Liver (tissue), 9 donors: ENCODE results near the gene LENG1. TPM values are rescaled to one million over a fixed set of nuclear protein-coding genes. Genes with fewer than 3 reads are reported as not detected.

ENCODE experiments used
- DNase-seq: peaks from one replicate; pipeline ENCODE4 v3.0.0-alpha.2; 2017; ENCODE audit warnings: low spot score
- H3K27ac ChIP-seq, 2 donors: one replicate each; pipeline ENCODE4 v1.7.0; 2013; ENCODE audit warnings: inconsistent platforms in 2 of 2, low read length in 2 of 2, control low read depth in 1 of 2, low read depth in 1 of 2, mild to moderate bottlenecking in 1 of 2
- H3K27me3 ChIP-seq, 4 donors: one replicate each; pipeline versions ENCODE4 v1.6.1 to v1.7.0; 2013; ENCODE audit warnings: low read length in 3 of 4, inconsistent platforms in 1 of 4, mild to moderate bottlenecking in 1 of 4, moderate library complexity in 1 of 4; ENCODE audit not compliant: control insufficient read depth in 4 of 4, insufficient read depth in 4 of 4
- H3K36me3 ChIP-seq, 4 donors: one replicate each; pipeline versions ENCODE4 v1.6.1 to v1.7.0; 2013; ENCODE audit warnings: low read length in 3 of 4, mild to moderate bottlenecking in 3 of 4, low read depth in 1 of 4, moderate library complexity in 1 of 4; ENCODE audit not compliant: control insufficient read depth in 4 of 4, insufficient read depth in 3 of 4
- H3K4me1 ChIP-seq, 4 donors: one replicate each; pipeline versions ENCODE4 v1.6.1 to v1.7.0; 2013; ENCODE audit warnings: low read length in 3 of 4, mild to moderate bottlenecking in 3 of 4, moderate library complexity in 1 of 4; ENCODE audit not compliant: control insufficient read depth in 4 of 4, insufficient read depth in 4 of 4
- H3K4me3 ChIP-seq, 3 donors: one replicate each; pipeline versions ENCODE4 v1.6.1 to v1.7.0; 2013; ENCODE audit warnings: low read length in 3 of 3, control low read depth in 1 of 3, low read depth in 1 of 3, mild to moderate bottlenecking in 1 of 3
- H3K9ac ChIP-seq, 2 donors: one replicate each; pipeline ENCODE4 v1.7.0; 2013; ENCODE audit warnings: low read length in 2 of 2, mild to moderate bottlenecking in 2 of 2, moderate library complexity in 2 of 2, control low read depth in 1 of 2, low read depth in 1 of 2
- H3K9me3 ChIP-seq, 4 donors: one replicate each; pipeline versions ENCODE4 v1.6.1 to v1.7.0; 2013; ENCODE audit warnings: low read length in 3 of 4; ENCODE audit not compliant: control insufficient read depth in 4 of 4
- FOXA2 ChIP-seq: IDR thresholded peaks from 2 replicates; pipeline ENCODE4 v1.6.1; 2016; ENCODE audit warnings: antibody characterized with exemption
- GABPA ChIP-seq, 2 donors: IDR thresholded peaks in 1 of 2; conservative IDR thresholded peaks in 1 of 2; 2 replicates each; pipeline ENCODE4 v1.6.1; 2016; ENCODE audit warnings: antibody characterized with exemption in 2 of 2, mild to moderate bottlenecking in 1 of 2, moderate library complexity in 1 of 2
- HNF4A ChIP-seq, 2 donors: conservative IDR thresholded peaks; 2 replicates each; pipeline ENCODE4 v1.6.1; 2016; ENCODE audit warnings: antibody characterized with exemption in 2 of 2, mild to moderate bottlenecking in 2 of 2
- JUND ChIP-seq, 2 donors: IDR thresholded peaks; 2 replicates each; pipeline ENCODE4 v1.6.1; 2016; ENCODE audit warnings: antibody characterized with exemption in 2 of 2
- MAX ChIP-seq: IDR thresholded peaks from 2 replicates; pipeline ENCODE4 v1.6.1; 2016; ENCODE audit warnings: antibody characterized with exemption
- NR2F2 ChIP-seq: IDR thresholded peaks from 2 replicates; pipeline ENCODE4 v1.6.1; 2016; ENCODE audit warnings: antibody characterized with exemption
- RAD21 ChIP-seq, 2 donors: IDR thresholded peaks; 2 replicates each; pipeline ENCODE4 v1.6.1; 2016; ENCODE audit warnings: antibody characterized with exemption in 2 of 2, mild to moderate bottlenecking in 2 of 2
- RXRA ChIP-seq, 2 donors: IDR thresholded peaks; 2 replicates each; pipeline ENCODE4 v1.6.1; 2017 to 2018; ENCODE audit warnings: antibody characterized with exemption in 2 of 2, mild to moderate bottlenecking in 1 of 2
- YY1 ChIP-seq: IDR thresholded peaks from 2 replicates; pipeline ENCODE4 v1.6.1; 2016; ENCODE audit warnings: antibody characterized with exemption, mild to moderate bottlenecking
- WGBS: extraction: QIAGEN DNeasy Blood & Tissue Kit; methylation state at CpG from one replicate; pipeline ENCODE4 v1.1.7; 2013; 5-methylcytosine and 5-hydroxymethylcytosine counted together
- polyA plus RNA-seq, 2 donors: library from polyadenylated mRNA; stranded (reverse) in 1 of 2; unstranded in 1 of 2; fragments of 200-250 nt in 1 of 2; fragments of >200 nt in 1 of 2; fragmentation: Nextera tagmentation in 1 of 2; extraction: Ambion mirVana in 1 of 2; gene quantifications; one replicate each; pipeline versions ENCODE4 v1.2.1 to v1.2.3, GENCODE V29; 2013 to 2015
- total RNA-seq, 2 donors: library from RNA; depleted of rRNA; stranded (reverse); fragments of >200 nt; gene quantifications; one replicate each; pipeline ENCODE4 v1.2.3, GENCODE V29; 2014
- TF ChIP-seq, protein P1 (sequence below): fragments of 150-350 bp; IDR thresholded peaks from 2 replicates; pipeline ENCODE4 v1.5.1; 2017; ENCODE audit warnings: improper control_type of control experiment, low read depth, low read length; ENCODE audit not compliant: missing input control
- TF ChIP-seq, protein P2 (sequence below): IDR thresholded peaks from 2 replicates; pipeline ENCODE4 v1.6.1; 2016; ENCODE audit warnings: antibody characterized with exemption
- TF ChIP-seq, protein P3 (sequence below): IDR thresholded peaks from 2 replicates; pipeline ENCODE4 v1.6.1; 2016; ENCODE audit warnings: antibody characterized with exemption
- donor health status: healthy.
- donor health status: healthy.
- donor health status: healthy.
- donor health status: healthy.
- donor health status: healthy.

The LENG1 gene
- total and polyA plus RNA-seq, 4 donors, result 2.6 to 4.4 (median 2.9) TPM

GRCh38 chr19:54201172-54201701 is 41.7 kb upstream of the LENG1 start:
- H3K4me1 ChIP-seq, result peaks cover 10 to 63% (median 51%) of the 10 kb centered on the region in 4 donors
- TF ChIP-seq, protein P1, sequence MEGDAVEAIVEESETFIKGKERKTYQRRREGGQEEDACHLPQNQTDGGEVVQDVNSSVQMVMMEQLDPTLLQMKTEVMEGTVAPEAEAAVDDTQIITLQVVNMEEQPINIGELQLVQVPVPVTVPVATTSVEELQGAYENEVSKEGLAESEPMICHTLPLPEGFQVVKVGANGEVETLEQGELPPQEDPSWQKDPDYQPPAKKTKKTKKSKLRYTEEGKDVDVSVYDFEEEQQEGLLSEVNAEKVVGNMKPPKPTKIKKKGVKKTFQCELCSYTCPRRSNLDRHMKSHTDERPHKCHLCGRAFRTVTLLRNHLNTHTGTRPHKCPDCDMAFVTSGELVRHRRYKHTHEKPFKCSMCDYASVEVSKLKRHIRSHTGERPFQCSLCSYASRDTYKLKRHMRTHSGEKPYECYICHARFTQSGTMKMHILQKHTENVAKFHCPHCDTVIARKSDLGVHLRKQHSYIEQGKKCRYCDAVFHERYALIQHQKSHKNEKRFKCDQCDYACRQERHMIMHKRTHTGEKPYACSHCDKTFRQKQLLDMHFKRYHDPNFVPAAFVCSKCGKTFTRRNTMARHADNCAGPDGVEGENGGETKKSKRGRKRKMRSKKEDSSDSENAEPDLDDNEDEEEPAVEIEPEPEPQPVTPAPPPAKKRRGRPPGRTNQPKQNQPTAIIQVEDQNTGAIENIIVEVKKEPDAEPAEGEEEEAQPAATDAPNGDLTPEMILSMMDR, result no peak
- TF ChIP-seq, protein P2, sequence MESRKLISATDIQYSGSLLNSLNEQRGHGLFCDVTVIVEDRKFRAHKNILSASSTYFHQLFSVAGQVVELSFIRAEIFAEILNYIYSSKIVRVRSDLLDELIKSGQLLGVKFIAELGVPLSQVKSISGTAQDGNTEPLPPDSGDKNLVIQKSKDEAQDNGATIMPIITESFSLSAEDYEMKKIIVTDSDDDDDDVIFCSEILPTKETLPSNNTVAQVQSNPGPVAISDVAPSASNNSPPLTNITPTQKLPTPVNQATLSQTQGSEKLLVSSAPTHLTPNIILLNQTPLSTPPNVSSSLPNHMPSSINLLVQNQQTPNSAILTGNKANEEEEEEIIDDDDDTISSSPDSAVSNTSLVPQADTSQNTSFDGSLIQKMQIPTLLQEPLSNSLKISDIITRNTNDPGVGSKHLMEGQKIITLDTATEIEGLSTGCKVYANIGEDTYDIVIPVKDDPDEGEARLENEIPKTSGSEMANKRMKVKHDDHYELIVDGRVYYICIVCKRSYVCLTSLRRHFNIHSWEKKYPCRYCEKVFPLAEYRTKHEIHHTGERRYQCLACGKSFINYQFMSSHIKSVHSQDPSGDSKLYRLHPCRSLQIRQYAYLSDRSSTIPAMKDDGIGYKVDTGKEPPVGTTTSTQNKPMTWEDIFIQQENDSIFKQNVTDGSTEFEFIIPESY, result peak; percentile 97
- no peak for TF ChIP-seq FOXA2
- no peaks in the 10 kb centered on the region for H3K27me3 ChIP-seq
- peak overlapping the region; percentile 91 to 99 for H3K27ac ChIP-seq
- DNase-seq, result no peak
- peaks cover 14 to 34% (median 21%) of the 10 kb centered on the region in 4 donors for H3K36me3 ChIP-seq
- peak overlapping the region; percentile 66 to 98 (median 86) for H3K4me3 ChIP-seq
- H3K9me3 ChIP-seq, result no peaks in the 10 kb centered on the region
- peak overlapping the region; percentile 96 to 99 for H3K9ac ChIP-seq
- 1% methylated on average over 28 of the region's 28 CpGs for WGBS

DNA sequence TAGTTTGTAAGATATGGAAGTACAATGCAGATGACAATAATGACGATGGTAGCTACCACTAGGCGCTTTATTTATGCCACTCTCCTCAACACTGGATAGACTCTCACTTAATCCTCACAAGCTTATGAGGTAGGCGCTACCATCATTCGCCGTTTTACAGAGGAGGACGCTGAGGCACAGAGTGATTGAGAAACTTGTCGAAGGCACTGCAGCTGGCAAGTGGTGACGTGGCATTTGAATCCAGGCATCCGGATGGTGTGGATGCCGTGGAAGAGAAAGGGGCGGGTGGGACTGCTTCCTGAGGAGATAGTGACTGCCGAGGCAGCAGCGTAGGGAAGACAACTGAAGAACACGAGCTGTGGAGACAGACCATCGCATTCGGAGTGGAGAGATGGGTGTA is 39.9 kb upstream of the LENG1 start:
- DNase-seq, result no peak
- Histone ChIP-seq H3K4me1 (peaks cover 7 to 45% (median 35%) of the 10 kb centered on the region in 4 donors), H3K27me3 (no peaks in the 10 kb centered on the region), H3K9me3 (no peaks in the 10 kb centered on the region), H3K4me3 (no peak overlapping the region), H3K36me3 (peaks cover 6 to 20% (median 11%) of the 10 kb centered on the region in 4 donors), H3K9ac (no peak overlapping the region), H3K27ac (peak overlapping the region in 1 of 2 donors; percentile 99)
- TF ChIP-seq RXRA (IDR thresholded peaks at IDR 0.05), result no peak
- TF ChIP-seq, protein P1, result no peak
- no peak for TF ChIP-seq NR2F2
- no peak for TF ChIP-seq RAD21 (IDR thresholded peaks at IDR 0.05)
- no peak for TF ChIP-seq YY1
- TF ChIP-seq JUND (IDR thresholded peaks at IDR 0.05), result no peak
- no peak for TF ChIP-seq FOXA2
- TF ChIP-seq, protein P3, sequence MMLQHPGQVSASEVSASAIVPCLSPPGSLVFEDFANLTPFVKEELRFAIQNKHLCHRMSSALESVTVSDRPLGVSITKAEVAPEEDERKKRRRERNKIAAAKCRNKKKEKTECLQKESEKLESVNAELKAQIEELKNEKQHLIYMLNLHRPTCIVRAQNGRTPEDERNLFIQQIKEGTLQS, result no peak
- WGBS, result 91% methylated on average over 16 of the region's 16 CpGs

- TF ChIP-seq RXRA (IDR thresholded peaks at IDR 0.05), result peak in 1 of 2 donors; percentile 4
- no peak for TF ChIP-seq GABPA (IDR thresholded peaks at IDR 0.05 in 1 of 2, conservative IDR thresholded peaks at IDR 0.05 in 1 of 2)
- no peak for TF ChIP-seq HNF4A (conservative IDR thresholded peaks at IDR 0.05)
- TF ChIP-seq MAX, result no peak
- peaks cover 8 to 26% (median 18%) of the 10 kb centered on the region in 4 donors for H3K4me1 ChIP-seq
- H3K27me3 ChIP-seq, result no peaks in the 10 kb centered on the region
- H3K9ac ChIP-seq, result peak overlapping the region; percentile 3 to 49
- no peaks in the 10 kb centered on the region for H3K9me3 ChIP-seq
- DNase-seq, result no peak
- H3K36me3 ChIP-seq, result peaks cover 4 to 17% (median 14%) of the 10 kb centered on the region in 4 donors
- 60% methylated on average over 3 of the region's 3 CpGs for WGBS
- peak overlapping the region; percentile 69 to 89 for H3K27ac ChIP-seq
- H3K4me3 ChIP-seq, result no peak overlapping the region
Measured at GRCh38 chr19:54197121-54197520, 37.6 kb upstream of the LENG1 start.
